ENCODE results near the gene PEDS1. TPM values are rescaled to one million over a fixed set of nuclear protein-coding genes. Genes with fewer than 3 reads are reported as not detected.

PEDS1 gene
- total and polyA plus RNA-seq, 2 of the 13 experiments (the other 11 are each of a cell fraction or from before 2014, with no cell fraction given): 30.5 to 93.9 TPM

DNA sequence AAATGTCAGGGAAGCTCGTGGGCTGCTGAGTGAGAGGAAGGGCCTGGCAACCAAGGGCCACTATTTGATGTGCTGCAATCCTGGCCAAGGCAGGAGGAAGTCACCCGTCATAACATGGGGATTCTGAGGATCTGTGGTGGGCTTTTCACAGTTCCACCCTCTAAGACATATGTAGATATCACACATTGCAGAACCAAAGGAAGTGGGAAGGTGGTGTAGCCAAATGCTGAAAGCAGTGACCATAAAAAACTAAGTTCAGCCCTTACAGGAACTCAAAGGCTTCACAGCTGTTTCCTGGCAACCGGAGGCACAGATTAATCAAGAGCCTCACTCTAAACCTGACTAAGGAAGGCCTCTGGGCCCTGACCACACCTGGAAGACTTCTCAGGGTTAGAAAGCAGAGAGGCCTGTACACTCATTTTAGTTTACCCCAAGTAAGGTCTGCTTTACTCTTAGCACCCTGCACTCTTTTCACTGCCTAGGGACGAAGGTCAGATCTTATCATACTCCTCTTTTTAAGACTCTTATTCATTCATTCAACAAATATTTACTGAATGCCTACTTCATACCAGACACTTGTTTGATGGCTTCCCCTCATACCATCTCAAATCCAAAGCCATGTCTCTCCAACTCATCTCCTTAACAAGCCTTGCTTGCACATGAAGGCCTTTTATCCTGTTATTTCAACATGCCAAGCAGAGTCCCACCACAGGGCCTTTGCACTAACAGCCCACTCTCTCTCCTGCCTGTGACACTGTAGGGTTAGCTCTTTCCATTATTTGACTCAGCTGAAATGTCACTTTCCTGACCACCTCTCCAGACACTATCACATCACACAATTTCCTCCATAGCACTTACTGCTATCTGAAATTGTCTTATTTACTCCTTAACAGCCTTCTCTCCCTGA lies 43.1 kb downstream of the PEDS1 start (continued):
- TF ChIP-seq PITX1 (CRISPR knock-in tag; IDR thresholded peaks at IDR 0.05): no peak
- peak; percentile 15; the same call in 1 of the 2 replicates for TF ChIP-seq FOSL2 (CRISPR knock-in tag; IDR thresholded peaks at IDR 0.05)
- TF ChIP-seq ZNF709 (CRISPR knock-in tag; IDR thresholded peaks at IDR 0.05): 0 out of 2 replicates have a peak, but pooled peaks have one; percentile 46
- no peak for TF ChIP-seq SP5 (CRISPR knock-in tag; IDR thresholded peaks at IDR 0.05; ENCODE audit: borderline replicate concordance, low read depth)
- TF ChIP-seq PHF21A (CRISPR knock-in tag; IDR thresholded peaks at IDR 0.05): 0 out of 2 replicates have a peak, but pooled peaks have one; percentile 1
- TF ChIP-seq PHF20 (CRISPR knock-in tag; IDR thresholded peaks at IDR 0.05): no peak
- no peak for TF ChIP-seq ZNF331 (CRISPR knock-in tag; IDR thresholded peaks at IDR 0.05)
- TF ChIP-seq ZMAT5 (CRISPR knock-in tag; IDR thresholded peaks at IDR 0.05; ENCODE audit: borderline replicate concordance, low read depth): no peak
- TF ChIP-seq ZSCAN9 (CRISPR knock-in tag; IDR thresholded peaks at IDR 0.05; ENCODE audit: borderline replicate concordance): no peak
- TF ChIP-seq HOXA5 (CRISPR knock-in tag; IDR thresholded peaks at IDR 0.05): no peak

DNA sequence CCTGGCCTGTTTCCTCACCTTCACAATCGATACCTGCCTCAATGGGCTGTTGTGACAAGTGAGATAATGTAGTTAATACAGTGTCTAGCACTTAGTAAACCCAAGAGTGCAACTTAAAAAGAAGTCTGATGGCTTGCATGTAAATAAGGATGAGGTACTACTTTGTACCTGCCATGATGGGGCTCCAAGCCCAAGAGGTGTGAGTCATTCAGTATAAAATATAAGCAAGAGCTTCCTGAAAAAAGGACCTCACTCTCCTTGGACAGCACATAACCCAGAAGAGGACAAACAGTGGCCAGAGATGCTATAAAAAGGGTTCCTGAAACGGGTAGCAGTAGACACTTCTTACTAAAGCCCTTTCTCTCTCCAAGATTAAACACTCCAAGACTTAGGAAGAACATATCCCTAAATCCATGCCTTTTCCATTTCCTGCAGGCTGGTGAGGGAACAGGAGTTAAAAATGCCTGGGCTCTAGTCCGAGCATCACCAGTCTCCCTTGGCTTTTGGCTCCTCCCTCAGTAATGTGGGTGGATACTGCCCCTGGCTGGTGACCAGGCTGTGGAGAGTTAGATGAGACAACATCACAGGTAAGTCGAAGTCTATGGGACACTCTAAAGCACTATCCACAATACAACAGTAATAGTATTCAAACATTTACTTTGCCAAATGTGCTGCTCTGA lies 44.8 kb downstream of the PEDS1 start:
- intact Hi-C loops (cut with micrococcal nuclease; ENCODE audit: unreplicated experiment): no loop called here
- Histone ChIP-seq H3K27me3 (ENCODE audit: control insufficient read depth in 1 of 2, insufficient read depth in 2 of 2, low read length in 2 of 2) (no peaks in the 10 kb centered on the region; a peak in 1 of 5 replicates), H2AFZ (ENCODE audit: low read length) (no peak overlapping the region), H3K9ac (ENCODE audit: insufficient read depth, low read depth, low read length) (no peak overlapping the region), H4K20me1 (ENCODE audit: insufficient read depth, low read length) (peaks cover 60% of the 10 kb centered on the region), H3K9me3 (ENCODE audit: low read length) (no peaks in the 10 kb centered on the region), H3K4me3 (replicated peaks in 1 of 3; ENCODE audit: insufficient read depth in 1 of 3, low read depth in 2 of 3, low read length in 3 of 3) (no peak overlapping the region), H3K79me2 (ENCODE audit: insufficient read depth, low read length) (peaks cover 90% of the 10 kb centered on the region), H3K4me1 (ENCODE audit: insufficient read depth, low read length) (peaks cover 71% of the 10 kb centered on the region), H3K27ac (ENCODE audit: extremely low read length, insufficient read depth, low read length) (no peak overlapping the region), H3K4me2 (ENCODE audit: low read depth, low read length) (no peak overlapping the region), H3K36me3 (replicated peaks in 1 of 2; ENCODE audit: control insufficient read depth in 1 of 2, insufficient read depth in 2 of 2, low read length in 2 of 2) (peaks cover 11 to 14% of the 10 kb centered on the region in 2 experiments; a peak in 4 of 5 replicates)
- TF ChIP-seq, protein P1, sequence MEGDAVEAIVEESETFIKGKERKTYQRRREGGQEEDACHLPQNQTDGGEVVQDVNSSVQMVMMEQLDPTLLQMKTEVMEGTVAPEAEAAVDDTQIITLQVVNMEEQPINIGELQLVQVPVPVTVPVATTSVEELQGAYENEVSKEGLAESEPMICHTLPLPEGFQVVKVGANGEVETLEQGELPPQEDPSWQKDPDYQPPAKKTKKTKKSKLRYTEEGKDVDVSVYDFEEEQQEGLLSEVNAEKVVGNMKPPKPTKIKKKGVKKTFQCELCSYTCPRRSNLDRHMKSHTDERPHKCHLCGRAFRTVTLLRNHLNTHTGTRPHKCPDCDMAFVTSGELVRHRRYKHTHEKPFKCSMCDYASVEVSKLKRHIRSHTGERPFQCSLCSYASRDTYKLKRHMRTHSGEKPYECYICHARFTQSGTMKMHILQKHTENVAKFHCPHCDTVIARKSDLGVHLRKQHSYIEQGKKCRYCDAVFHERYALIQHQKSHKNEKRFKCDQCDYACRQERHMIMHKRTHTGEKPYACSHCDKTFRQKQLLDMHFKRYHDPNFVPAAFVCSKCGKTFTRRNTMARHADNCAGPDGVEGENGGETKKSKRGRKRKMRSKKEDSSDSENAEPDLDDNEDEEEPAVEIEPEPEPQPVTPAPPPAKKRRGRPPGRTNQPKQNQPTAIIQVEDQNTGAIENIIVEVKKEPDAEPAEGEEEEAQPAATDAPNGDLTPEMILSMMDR (CRISPR knock-in tag; IDR thresholded peaks at IDR 0.05): peak; percentile 10; the same call in 1 of the 2 replicates
- TF ChIP-seq ZNF264 (CRISPR knock-in tag; IDR thresholded peaks at IDR 0.05) (no peak), HMG20B (CRISPR knock-in tag; conservative IDR thresholded peaks at IDR 0.05) (no peak), ZNF788 (CRISPR knock-in tag; IDR thresholded peaks at IDR 0.05; ENCODE audit: borderline replicate concordance) (0 out of 2 replicates have a peak, but pooled peaks have one; percentile 9), ZNF235 (CRISPR knock-in tag; IDR thresholded peaks at IDR 0.05; ENCODE audit: borderline replicate concordance) (no peak)
- FAIRE-seq (no peak), DNase-seq (ENCODE audit: low spot score) (no peak), ATAC-seq (no peak)
- ChIA-PET POLR2A (interaction anchor here (1.0 kb wide), 1 partner anchor 64 kb away, joined by 3 read pairs; no protein-coding TSS in a partner anchor), CTCF (ENCODE audit: low intra/inter-chr PET ratio, low total read pairs) (no interaction called here)
- in situ Hi-C loops (cut with HindIII; ENCODE audit: extremely low pct_ligation_motif_present, low pct_unique_long_range_greater_than_20kb): no loop called here
- no TSS peak for BruUV-seq (replicated peaks)
- WGBS (ENCODE audit: low lambda C conversion rate): 88% methylated on average over 4 of the region's 4 CpGs

Measured in HepG2 (cell line).